GM19023 (cell line): ENCODE data around the gene WEE1.
"Not testable (repeated sequence)": the region's sequence is repeated elsewhere in the genome, so short reads cannot be mapped to it uniquely, and the experiment has no call there.

Experiments
- ATAC-seq: cut with Tn5 transposase; IDR thresholded peaks from one replicate; pipeline ENCODE4 v1.9.1; 2021; ENCODE audit warnings: mild to moderate bottlenecking, moderate library complexity; ENCODE audit not compliant: unreplicated experiment

Gene WEE1

GRCh38 chr11:9594267-9595046 is 21.0 kb downstream of the WEE1 start:
- ATAC-seq = no peak

GRCh38 chr11:9596926-9597464 is 23.5 kb downstream of the WEE1 start:
- ATAC-seq = no peak

GRCh38 chr11:9600166-9600565 is 26.7 kb downstream of the WEE1 start:
- ATAC-seq = no peak

GRCh38 chr11:9600644-9601036 is 27.2 kb downstream of the WEE1 start:
- peak; percentile 32 for ATAC-seq

GRCh38 chr11:9601037-9601875 is 27.8 kb downstream of the WEE1 start:
- peak; percentile 81 for ATAC-seq

GRCh38 chr11:9601876-9602199 is 28.4 kb downstream of the WEE1 start:
- ATAC-seq = peak; percentile 26

- not testable (repeated sequence) for ATAC-seq
Observed at GRCh38 chr11:9603214-9603613, 29.7 kb downstream of the WEE1 start.

- no peak for ATAC-seq
Observed at GRCh38 chr11:9604134-9604533, 30.7 kb downstream of the WEE1 start.

- no peak for ATAC-seq
Observed at GRCh38 chr11:9605742-9606141, 32.3 kb downstream of the WEE1 start.

- no peak for ATAC-seq
Observed at GRCh38 chr11:9606809-9607510, 33.5 kb downstream of the WEE1 start.

- no peak for ATAC-seq
Observed at GRCh38 chr11:9607511-9607899, 34.0 kb downstream of the WEE1 start.

- no peak for ATAC-seq
Observed at GRCh38 chr11:9609002-9609759, 35.7 kb downstream of the WEE1 start.

- ATAC-seq = no peak
Observed at GRCh38 chr11:9609841-9610240, 36.4 kb downstream of the WEE1 start.

- peak; percentile 47 for ATAC-seq
Observed at GRCh38 chr11:9613118-9613829, 39.8 kb downstream of the WEE1 start.

GRCh38 chr11:9613830-9614762 is 40.6 kb downstream of the WEE1 start:
- ATAC-seq = peak; percentile 70

GRCh38 chr11:9615031-9615451 is 41.6 kb downstream of the WEE1 start:
- ATAC-seq = peak; percentile 33

- ATAC-seq = no peak
Observed at GRCh38 chr11:9616042-9616675, 42.7 kb downstream of the WEE1 start.

- no peak for ATAC-seq
Observed at GRCh38 chr11:9616858-9617257, 43.4 kb downstream of the WEE1 start.
